Loucy (cell line): ENCODE data around the gene CCDC6.

ENCODE experiments used
- CTCF ChIP-seq: fragments of 200-600 bp; sonication (generic); conservative IDR thresholded peaks from 2 replicates; pipeline ENCODE4 v1.5.1; 2014; ENCODE audit warnings: mild to moderate bottlenecking, antibody characterized with exemption, low read length
- EZH2phosphoT487 ChIP-seq: fragments of 200-600 bp; IDR thresholded peaks from 2 replicates; pipeline ENCODE4 v1.6.1; 2018; ENCODE audit warnings: antibody characterized with exemption, mild to moderate bottlenecking, moderate library complexity, borderline replicate concordance

- TF ChIP-seq CTCF (no peak), EZH2phosphoT487 (no peak)
These were observed 91.5 kb downstream of the CCDC6 start for GRCh38 chr10:59814878-59815277.
